Erythroblast (primary cell): Measurements from ENCODE around the gene FCHO1.

Experiments used
- DNase-seq, 2 experiments: peaks; one replicate each; lab custom pipeline; 2025; lab: John Stamatoyannopoulos, UW
- GATA1 ChIP-seq: IDR thresholded peaks from 2 replicates; pipeline ENCODE4 v1.6.1; 2011; ENCODE audit warnings: low read depth, mild to moderate bottlenecking, control low read depth, low read length, moderate library complexity
- POLR2A ChIP-seq: IDR thresholded peaks from 2 replicates; pipeline ENCODE4 v1.6.1; 2011; ENCODE audit warnings: mild to moderate bottlenecking, low read length

The FCHO1 gene

GRCh38 chr19:17831419-17831888 is 80.2 kb downstream of the FCHO1 start:
- no peak for DNase-seq
- TF ChIP-seq POLR2A (no peak), GATA1 (no peak)

DNA sequence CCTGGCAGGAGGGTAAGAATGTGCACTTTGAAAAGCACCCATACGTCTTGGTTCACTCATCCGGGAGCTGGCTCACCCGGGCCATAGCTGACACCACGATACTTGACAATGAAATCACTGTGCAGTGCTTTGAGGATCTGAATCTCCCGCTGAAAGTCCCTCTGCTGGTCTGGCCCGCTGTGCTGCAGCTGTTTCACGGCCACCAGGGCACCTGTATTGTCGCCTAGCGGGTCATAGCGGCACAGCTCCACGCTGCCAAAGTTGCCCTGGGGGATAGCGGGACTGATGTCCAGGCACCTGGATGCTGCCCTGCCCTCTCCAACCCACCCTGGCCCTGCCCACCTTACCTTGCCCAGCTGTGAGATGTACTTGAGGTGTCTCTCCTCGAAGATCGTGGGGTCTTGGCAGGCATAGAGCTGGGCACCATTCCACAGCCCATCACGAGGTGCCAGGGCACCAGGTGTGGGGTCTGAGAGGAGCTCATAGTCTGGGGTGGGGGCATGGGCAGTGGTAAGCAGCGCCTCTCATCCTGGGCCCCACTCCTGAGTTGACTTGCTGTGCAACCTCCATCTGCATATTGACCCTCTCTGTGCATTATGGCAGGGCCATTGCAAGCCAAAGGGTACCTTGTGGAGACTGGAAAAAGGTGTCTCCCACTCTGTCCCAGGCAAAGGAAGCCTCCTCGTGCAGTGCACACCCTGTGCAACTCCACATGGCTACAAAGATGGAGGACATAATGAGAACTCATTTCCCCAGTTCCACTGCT is 81.3 kb downstream of the FCHO1 start:
- no peak for DNase-seq
- TF ChIP-seq GATA1 = no peak
- TF ChIP-seq POLR2A = no peak

- no peak for DNase-seq
- no peak for TF ChIP-seq GATA1
- TF ChIP-seq POLR2A = no peak
Observed at GRCh38 chr19:17834350-17835181, 83.3 kb downstream of the FCHO1 start.

DNA sequence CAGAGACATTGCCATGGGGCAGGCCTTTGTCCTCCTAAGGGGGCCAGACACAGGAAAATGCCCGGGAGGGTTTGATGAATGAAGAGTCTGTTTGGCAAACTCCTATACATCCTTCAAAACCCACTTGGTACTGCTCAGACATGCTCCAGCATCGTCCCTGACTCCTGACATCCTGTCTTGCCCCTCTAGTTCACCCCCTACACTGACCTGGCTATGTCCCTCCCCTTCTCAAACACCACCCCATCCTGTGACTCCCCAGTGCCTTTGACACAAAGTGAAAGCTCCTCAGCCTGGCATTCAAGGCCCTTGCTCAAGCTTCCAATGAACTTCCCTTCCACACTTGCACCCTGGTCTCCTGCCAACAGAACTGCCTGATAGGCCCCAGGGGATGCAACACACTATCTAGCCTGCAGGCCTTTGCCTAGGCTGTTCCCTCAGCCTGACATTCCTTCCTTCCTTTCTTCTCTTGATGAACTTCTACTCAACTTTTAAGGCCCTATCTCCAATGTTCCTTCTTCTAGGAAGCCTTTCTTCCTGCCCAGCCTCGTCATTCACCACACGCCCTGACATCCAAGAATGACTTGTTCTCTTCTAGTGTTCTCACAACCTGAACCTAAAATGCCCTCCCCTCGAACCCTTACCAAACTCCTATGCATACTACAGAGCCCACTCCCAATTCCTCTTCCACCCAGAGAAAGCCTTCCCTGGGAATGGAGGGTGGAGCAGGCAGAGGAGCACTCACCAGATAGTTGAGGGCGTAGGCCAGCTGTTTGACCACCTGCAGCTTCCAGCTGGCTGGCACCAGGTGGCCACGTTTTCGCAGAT is 84.1 kb downstream of the FCHO1 start:
- no peak for TF ChIP-seq POLR2A
- no peak for TF ChIP-seq GATA1
- no peak for DNase-seq

GRCh38 chr19:17836530-17836929 is 85.3 kb downstream of the FCHO1 start:
- TF ChIP-seq GATA1 (no peak), POLR2A (no peak)

DNA sequence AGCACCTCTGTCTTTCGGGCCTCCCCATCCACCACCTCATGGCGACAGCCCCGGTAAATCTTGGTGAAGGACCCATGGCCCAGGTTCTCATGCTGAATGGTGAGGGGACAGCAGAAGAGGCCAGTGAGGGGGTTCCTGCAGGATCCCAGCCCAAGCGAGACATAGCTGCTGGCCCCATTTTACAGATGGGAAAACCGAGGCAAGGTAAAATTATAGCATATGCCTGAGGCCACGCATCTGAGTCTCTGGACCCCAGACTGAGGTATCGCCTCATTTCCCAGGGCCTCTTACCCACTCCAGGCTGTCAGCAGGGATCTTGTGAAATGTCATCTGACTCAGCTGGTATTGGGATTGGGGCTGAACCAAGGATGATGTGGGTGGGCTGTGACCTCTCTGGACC is 86.7 kb downstream of the FCHO1 start:
- TF ChIP-seq GATA1 (no peak), POLR2A (no peak)
- DNase-seq = no peak

More at GRCh38 chr19:17836530-17836929, 85.3 kb downstream of the FCHO1 start:
- no peak for DNase-seq
